ENCODE measurements around the gene HEATR3. TPM values are rescaled to one million over a fixed set of nuclear protein-coding genes. Genes with fewer than 3 reads are reported as not detected.

Gene HEATR3
- total RNA-seq = 20.0 and 24.6 TPM in 2 replicates

GRCh38 chr16:50065624-50066481 is at the start of gene HEATR3:
HEATR3 (plus strand) TSS chr16:50065970; CDS start chr16:50066132, 162 bp downstream.
- peak; percentile 93 to 96 for DNase-seq (ENCODE audit: low read depth in 2 of 2)

- no peak for DNase-seq (ENCODE audit: low read depth in 2 of 2)
Measured at GRCh38 chr16:50017553-50017952, 48.2 kb upstream of the HEATR3 start.

- DNase-seq (ENCODE audit: low read depth in 2 of 2) = peak in 1 of 2 donors; percentile 4
Measured at GRCh38 chr16:50021544-50021943, 44.2 kb upstream of the HEATR3 start.

- DNase-seq (ENCODE audit: low read depth in 2 of 2) = no peak
Measured at GRCh38 chr16:50023641-50024040, 42.1 kb upstream of the HEATR3 start.

- DNase-seq (ENCODE audit: low read depth in 2 of 2) = no peak
Measured at GRCh38 chr16:50024207-50024606, 41.6 kb upstream of the HEATR3 start.

- DNase-seq (ENCODE audit: low read depth in 2 of 2) = peak; percentile 98
Measured at GRCh38 chr16:50024684-50025536, 40.9 kb upstream of the HEATR3 start, which contains the start of gene CNEP1R1. CNEP1R1 (plus strand) TSS chr16:50025225; CDS start chr16:50025316, 91 bp downstream.

- peak; percentile 16 to 18 for DNase-seq (ENCODE audit: low read depth in 2 of 2)
Measured at GRCh38 chr16:50025537-50025931, 40.2 kb upstream of the HEATR3 start.

GRCh38 chr16:50027829-50028228 is 37.9 kb upstream of the HEATR3 start:
- no peak for DNase-seq (ENCODE audit: low read depth in 2 of 2)

GRCh38 chr16:50035468-50035992 is 30.2 kb upstream of the HEATR3 start:
- DNase-seq (ENCODE audit: low read depth in 2 of 2) = no peak

- no peak for DNase-seq (ENCODE audit: low read depth in 2 of 2)
Measured at GRCh38 chr16:50036426-50036825, 29.3 kb upstream of the HEATR3 start.

GRCh38 chr16:50037662-50038220 is 28.0 kb upstream of the HEATR3 start:
- DNase-seq (ENCODE audit: low read depth in 2 of 2) = no peak

- no peak for DNase-seq (ENCODE audit: low read depth in 2 of 2)
Measured at GRCh38 chr16:50038286-50038685, 27.5 kb upstream of the HEATR3 start.

- DNase-seq (ENCODE audit: low read depth in 2 of 2) = no peak
Measured at GRCh38 chr16:50038756-50039529, 26.8 kb upstream of the HEATR3 start.

- DNase-seq (ENCODE audit: low read depth in 2 of 2) = no peak
Measured at GRCh38 chr16:50040018-50040417, 25.8 kb upstream of the HEATR3 start.

GRCh38 chr16:50040710-50041109 is 25.1 kb upstream of the HEATR3 start:
- no peak for DNase-seq (ENCODE audit: low read depth in 2 of 2)

GRCh38 chr16:50043358-50043757 is 22.4 kb upstream of the HEATR3 start:
- DNase-seq (ENCODE audit: low read depth in 2 of 2) = no peak

- no peak for DNase-seq (ENCODE audit: low read depth in 2 of 2)
Measured at GRCh38 chr16:50045412-50045811, 20.4 kb upstream of the HEATR3 start.

GRCh38 chr16:50046853-50047252 is 18.9 kb upstream of the HEATR3 start:
- no peak for DNase-seq (ENCODE audit: low read depth in 2 of 2)

- no peak for DNase-seq (ENCODE audit: low read depth in 2 of 2)
Measured at GRCh38 chr16:50047864-50048263, 17.9 kb upstream of the HEATR3 start.

- DNase-seq (ENCODE audit: low read depth in 2 of 2) = no peak
Measured at GRCh38 chr16:50050802-50051201, 15.0 kb upstream of the HEATR3 start.

GRCh38 chr16:50056226-50056625 is 9.5 kb upstream of the HEATR3 start:
- DNase-seq (ENCODE audit: low read depth in 2 of 2) = no peak
